GM21381 (cell line): ENCODE data around the gene LAMTOR4.
"Not testable (repeated sequence)": the region's sequence is repeated elsewhere in the genome, so short reads cannot be mapped to it uniquely, and the experiment has no call there.

Source experiments
- ATAC-seq: cut with Tn5 transposase; IDR thresholded peaks from one replicate; pipeline ENCODE4 v1.9.1; 2021; ENCODE audit warnings: mild to moderate bottlenecking, moderate library complexity; ENCODE audit not compliant: unreplicated experiment

The LAMTOR4 gene

DNA sequence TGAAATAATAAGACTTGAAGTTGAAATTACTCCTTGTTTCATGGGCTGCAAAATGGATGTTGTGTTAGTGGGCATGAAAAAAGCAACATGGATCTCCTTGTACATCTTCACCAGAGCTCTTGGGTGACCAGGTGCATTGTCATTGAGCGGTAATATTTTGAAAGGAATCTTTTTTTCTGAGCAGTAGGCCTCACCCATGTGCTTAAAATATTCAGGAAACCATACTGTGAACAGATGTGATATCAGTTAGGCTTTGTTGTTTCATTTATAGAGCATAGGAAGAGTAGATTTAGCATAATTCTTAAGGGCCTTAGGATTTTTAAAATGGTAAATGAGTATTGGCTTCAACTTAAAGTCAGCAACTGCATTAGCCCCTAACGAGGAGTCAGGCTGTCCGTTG lies 44.3 kb downstream of the LAMTOR4 start:
- ATAC-seq: no peak

DNA sequence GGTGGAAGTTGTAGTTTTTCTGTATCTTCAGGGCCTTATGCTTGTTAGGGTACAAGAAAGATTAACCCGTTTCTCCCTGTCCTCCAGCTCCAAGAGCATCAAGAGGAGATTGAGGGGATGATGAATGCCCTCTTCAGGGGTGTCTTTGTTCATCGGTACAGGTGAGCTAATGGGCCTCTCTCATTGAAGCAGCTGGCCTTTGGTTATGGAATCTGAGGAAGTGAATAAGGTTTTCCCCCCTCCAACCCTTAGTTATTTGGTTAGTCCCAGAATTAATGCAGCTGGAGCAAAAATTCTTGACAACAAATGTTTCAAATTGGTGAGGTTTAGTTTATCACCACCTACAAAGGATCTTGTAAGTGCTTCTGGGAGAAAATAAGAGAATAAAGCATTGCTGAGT lies 46.5 kb downstream of the LAMTOR4 start:
- ATAC-seq: no peak

- not testable (repeated sequence) for ATAC-seq
Observed at GRCh38 chr7:100195901-100196322, 47.2 kb downstream of the LAMTOR4 start.

DNA sequence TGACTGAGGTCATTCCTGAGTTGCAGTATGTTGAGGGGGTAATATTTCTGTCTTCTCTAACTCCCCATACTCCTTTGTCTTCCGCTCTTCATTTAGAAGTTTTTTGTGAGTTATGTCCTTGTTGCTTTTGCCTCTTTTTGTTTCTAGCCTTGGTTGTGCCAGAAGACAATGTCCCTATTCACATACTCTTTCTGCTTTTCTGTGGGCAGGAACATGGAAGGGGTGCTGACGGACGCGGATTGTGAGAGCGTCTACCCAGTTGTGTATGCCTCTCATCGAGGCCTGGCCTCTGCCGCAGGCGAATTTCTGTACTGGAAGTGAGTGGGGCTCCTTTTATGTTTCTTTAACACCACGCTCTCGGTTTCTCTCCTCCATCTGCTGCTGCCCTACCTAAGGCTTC lies 49.5 kb downstream of the LAMTOR4 start:
- no peak for ATAC-seq

DNA sequence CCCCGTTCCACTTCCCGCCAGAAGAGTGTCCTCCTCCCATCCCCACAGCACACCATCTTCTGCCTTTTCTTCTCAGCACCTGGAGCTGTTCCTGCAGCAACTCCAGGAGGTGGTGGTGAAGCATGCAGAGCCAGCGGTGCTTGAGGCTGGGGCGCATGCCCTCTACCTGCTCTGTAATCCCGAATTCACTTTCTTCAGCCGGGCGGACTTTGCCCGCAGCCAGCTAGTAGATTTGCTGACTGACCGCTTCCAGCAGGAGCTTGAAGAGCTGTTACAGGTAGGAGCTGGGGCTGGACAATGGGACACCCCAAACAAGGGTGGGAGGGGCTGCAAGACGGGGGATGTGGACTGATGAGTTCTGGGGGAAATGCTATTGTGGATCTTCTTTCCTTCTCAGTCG lies 52.0 kb downstream of the LAMTOR4 start:
- no peak for ATAC-seq
